B cell (primary cell): ENCODE measurements around the gene OPN1SW. TPM values are rescaled to one million over a fixed set of nuclear protein-coding genes. Genes with fewer than 3 reads are reported as not detected.

Source experiments
- ATAC-seq: fragments of 200-7000 bp; cut with Tn5 transposase; one replicate; pipeline ENCODE4 v1.10.0; 2021; ENCODE audit warnings: low read depth, mild to moderate bottlenecking, moderate number of reproducible peaks, moderate library complexity
- CTCF ChIA-PET: fragments of 350-600 bp; sonication (Branson Sonifier 250); formaldehyde crosslinking; loops from one replicate; lab custom pipeline; 2021; ENCODE audit warnings: antibody characterized with exemption, inconsistent platforms; lab: Charles Lee
- POLR2A ChIA-PET: fragments of 350-600 bp; sonication (Branson Sonifier 250); formaldehyde crosslinking; loops from one replicate; lab custom pipeline; 2021; ENCODE audit warnings: antibody characterized with exemption; lab: Charles Lee
- DNase-seq: peaks from one replicate; pipeline ENCODE4 v3.0.0; 2013
- H2AFZ ChIP-seq: 2 replicates; pipeline ENCODE4 v1.6.1; 2012; ENCODE audit warnings: mild to moderate bottlenecking, low read depth, low read length; ENCODE audit not compliant: insufficient read depth, poor library complexity, severe bottlenecking
- H3K27ac ChIP-seq, 2 donors: 1 replicate in 1 of 2; 2 replicates in 1 of 2; pipeline ENCODE4 v1.5.1; 2012 to 2013; ENCODE audit warnings: low read length in 2 of 2, mild to moderate bottlenecking in 2 of 2, moderate library complexity in 1 of 2
- H3K27me3 ChIP-seq, 4 experiments: fragments of 200-600 bp in 1 of 4; sonication (generic) in 1 of 4; replicated peaks in 1 of 4; 1 replicate in 2 of 4; 2 replicates in 2 of 4; pipeline versions ENCODE4 v1.6.1 to v1.7.0; 2013 to 2016; ENCODE audit warnings: low read length in 3 of 4, mild to moderate bottlenecking in 2 of 4, mixed read lengths in 1 of 4, moderate library complexity in 1 of 4; ENCODE audit not compliant: insufficient read depth in 4 of 4, control insufficient read depth in 3 of 4; ENCODE audit errors: control extremely low read depth in 1 of 4
- H3K36me3 ChIP-seq, 2 experiments: replicated peaks in 1 of 2; 1 replicate in 1 of 2; 2 replicates in 1 of 2; pipeline versions ENCODE4 v1.6.1 to v1.7.1; 2013; ENCODE audit warnings: low read length in 1 of 2; ENCODE audit not compliant: insufficient read depth in 2 of 2, control insufficient read depth in 1 of 2; ENCODE audit errors: control extremely low read depth in 1 of 2, extremely low read depth in 1 of 2
- H3K4me1 ChIP-seq, 2 donors: fragments of 200-600 bp in 1 of 2; sonication (generic) in 1 of 2; 1 replicate in 1 of 2; 2 replicates in 1 of 2; pipeline versions ENCODE4 v1.5.1 to v1.6.1; 2013 to 2017; ENCODE audit warnings: low read length in 2 of 2; ENCODE audit not compliant: control insufficient read depth in 2 of 2, insufficient read depth in 2 of 2
- H3K4me2 ChIP-seq: replicated peaks from 2 replicates; pipeline ENCODE3; 2012; ENCODE audit warnings: mild to moderate bottlenecking, low read depth, low read length; ENCODE audit not compliant: poor library complexity, severe bottlenecking
- H3K4me3 ChIP-seq, 5 experiments: fragments of 200-600 bp in 1 of 5; sonication (generic) in 1 of 5; 1 replicate in 3 of 5; 2 replicates in 2 of 5; pipeline versions ENCODE4 v1.5.1 to v1.7.0; 2011 to 2016; ENCODE audit warnings: low read length in 4 of 5, mild to moderate bottlenecking in 4 of 5, low read depth in 2 of 5, control low read depth in 1 of 5, moderate library complexity in 1 of 5; ENCODE audit not compliant: insufficient read depth in 1 of 5; ENCODE audit errors: control extremely low read depth in 1 of 5, extremely low read depth in 1 of 5
- H3K79me2 ChIP-seq: fragments of 200-600 bp; sonication (generic); one replicate; pipeline ENCODE4 v1.6.0; 2016; ENCODE audit warnings: low read length; ENCODE audit not compliant: control insufficient read depth, insufficient read depth
- H3K9ac ChIP-seq: fragments of 200-600 bp; sonication (generic); 2 replicates; pipeline ENCODE4 v1.6.1; 2017; ENCODE audit warnings: mild to moderate bottlenecking, low read length, moderate library complexity
- H3K9me3 ChIP-seq, 3 donors: one replicate each; pipeline versions ENCODE4 v1.6.1 to v1.7.1; 2013; ENCODE audit warnings: low read length in 2 of 3; ENCODE audit not compliant: control insufficient read depth in 2 of 3, insufficient read depth in 1 of 3; ENCODE audit errors: control extremely low read depth in 1 of 3
- H4K20me1 ChIP-seq: 2 replicates; pipeline ENCODE4 v1.6.0; 2012; ENCODE audit warnings: mild to moderate bottlenecking, low read length; ENCODE audit not compliant: insufficient read depth, control insufficient read depth, poor library complexity, severe bottlenecking
- H3K27ac Mint-ChIP-seq: one replicate; pipeline ENCODE4 v1.8.0; 2021; ENCODE audit warnings: mixed read lengths
- H3K27me3 Mint-ChIP-seq: one replicate; pipeline ENCODE4 v1.8.0; 2021; ENCODE audit warnings: mixed read lengths
- H3K4me1 Mint-ChIP-seq: one replicate; pipeline ENCODE4 v1.8.0; 2021; ENCODE audit warnings: mixed read lengths
- H3K4me3 Mint-ChIP-seq: one replicate; pipeline ENCODE4 v1.8.0; 2021; ENCODE audit warnings: mixed read lengths
- H3K9me3 Mint-ChIP-seq: one replicate; pipeline ENCODE4 v1.8.0; 2022; ENCODE audit warnings: mixed read lengths; ENCODE audit not compliant: insufficient read depth
- CTCF ChIP-seq: fragments of 200-600 bp; IDR thresholded peaks from one replicate; pipeline ENCODE4 v1.8.0; 2022; ENCODE audit warnings: antibody characterized with exemption, mild to moderate bottlenecking
- EZH2 ChIP-seq: IDR thresholded peaks from 2 replicates; pipeline ENCODE4 v1.6.1; 2012; ENCODE audit warnings: borderline replicate concordance, low read depth, mild to moderate bottlenecking, moderate library complexity, low read length; ENCODE audit not compliant: insufficient read depth, poor library complexity, severe bottlenecking
- WGBS: methylation state at CpG from one replicate; pipeline ENCODE4 v1.1.5; 2013; ENCODE audit warnings: missing lambda C conversion rate; ENCODE audit not compliant: insufficient coverage; 5-methylcytosine and 5-hydroxymethylcytosine counted together
- intact Hi-C: fragments of 100-400 bp; cut with micrococcal nuclease; formaldehyde crosslinking; loops from one replicate; pipeline ENCODE4 v1.10.0; 2022
- polyA plus RNA-seq: library from polyadenylated mRNA; depleted of rRNA; stranded (reverse); fragments of >200 nt; gene quantifications from 2 replicates; pipeline ENCODE4 v1.2.3, GENCODE V29; 2012
- total RNA-seq, 2 donors: library from RNA; stranded (reverse); fragments of 120-200 nt in 1 of 2; gene quantifications; 1 replicate in 1 of 2; 2 replicates in 1 of 2; pipeline versions ENCODE4 v1.2.3 to v1.2.4, GENCODE V29; 2013 to 2022

OPN1SW gene
- total and polyA plus RNA-seq, 2 donors (not counting 1 experiment from before 2014, with no cell fraction given): not detected

- H3K9ac ChIP-seq: no peak overlapping the region
- no peaks in the 10 kb centered on the region for H4K20me1 ChIP-seq
- no peak overlapping the region for H3K4me3 ChIP-seq
- no peaks in the 10 kb centered on the region for H3K9me3 ChIP-seq
- intact Hi-C loops: no loop called here
- Mint-ChIP-seq H3K27ac (no peak overlapping the region), H3K4me3 (no peak overlapping the region), H3K9me3 (no peaks in the 10 kb centered on the region), H3K27me3 (no peaks in the 10 kb centered on the region), H3K4me1 (no peaks in the 10 kb centered on the region)
- no peaks in the 10 kb centered on the region for H3K79me2 ChIP-seq
- no peaks in the 10 kb centered on the region for H3K4me1 ChIP-seq
- POLR2A ChIA-PET: no interaction called here
- DNase-seq (no peak), ATAC-seq (no peak)
- CTCF ChIA-PET: interaction anchor here (0.6 kb wide), 1 partner anchor 75 kb away, joined by 3 read pairs; no protein-coding TSS in a partner anchor
- no peaks in the 10 kb centered on the region for H3K27me3 ChIP-seq
- peaks cover 6 to 64% of the 10 kb centered on the region in 2 experiments for H3K36me3 ChIP-seq
- no peak overlapping the region for H2AFZ ChIP-seq
- no peak overlapping the region for H3K27ac ChIP-seq
- no peak overlapping the region for H3K4me2 ChIP-seq
- TF ChIP-seq EZH2 (no peak), CTCF (no peak)
These were observed 16.4 kb downstream of the OPN1SW start for GRCh38 chr7:128759242-128759641.

- DNase-seq (no peak), ATAC-seq (no peak)
- H3K36me3 ChIP-seq: peaks cover 8 to 63% of the 10 kb centered on the region in 2 experiments
- TF ChIP-seq CTCF: no peak
- no peak for TF ChIP-seq EZH2
- no peak overlapping the region for H3K4me3 Mint-ChIP-seq
- no peaks in the 10 kb centered on the region for H3K4me1 ChIP-seq
- no peak overlapping the region for H3K9ac ChIP-seq
- no peaks in the 10 kb centered on the region for H4K20me1 ChIP-seq
- ChIA-PET POLR2A (no interaction called here), CTCF (no interaction called here)
- no peaks in the 10 kb centered on the region for H3K27me3 Mint-ChIP-seq
- H3K79me2 ChIP-seq: no peaks in the 10 kb centered on the region
- H3K27ac ChIP-seq: no peak overlapping the region
- H3K4me3 ChIP-seq: no peak overlapping the region
- H3K9me3 ChIP-seq: no peaks in the 10 kb centered on the region
- intact Hi-C loops: no loop called here
- no peaks in the 10 kb centered on the region for H3K27me3 ChIP-seq
- H3K27ac Mint-ChIP-seq: no peak overlapping the region
- no peak overlapping the region for H2AFZ ChIP-seq
- H3K4me1 Mint-ChIP-seq: no peaks in the 10 kb centered on the region
- H3K9me3 Mint-ChIP-seq: no peaks in the 10 kb centered on the region
- no peak overlapping the region for H3K4me2 ChIP-seq
- 100% methylated on average over 1 of the region's 1 CpG for WGBS
These were observed 17.0 kb downstream of the OPN1SW start for GRCh38 chr7:128758553-128758952.
